Activated CD4-positive, alpha-beta memory T cell treated with anti-CD3 and anti-CD28 coated beads for 36 hours (primary cell): ENCODE data around the gene RGS17. TPM values are rescaled to one million over a fixed set of nuclear protein-coding genes. Genes with fewer than 3 reads are reported as not detected.
"Not testable (repeated sequence)": the region's sequence is repeated elsewhere in the genome, so short reads cannot be mapped to it uniquely, and the experiment has no call there.

Source experiments
- CTCF ChIA-PET: fragments of 350-600 bp; sonication (Branson Sonifier 250); formaldehyde crosslinking; loops from one replicate; lab custom pipeline; 2021; ENCODE audit warnings: antibody characterized with exemption, inconsistent platforms; lab: Charles Lee
- POLR2A ChIA-PET: fragments of 350-600 bp; sonication (Branson Sonifier 250); formaldehyde crosslinking; loops from one replicate; lab custom pipeline; 2021; ENCODE audit warnings: antibody characterized with exemption; lab: Charles Lee
- DNase-seq: peaks from one replicate; pipeline ENCODE4 v3.0.0-alpha.2; 2020
- H3K27ac Mint-ChIP-seq: one replicate; pipeline ENCODE4 v1.8.0; 2021; ENCODE audit warnings: mixed read lengths
- H3K27me3 Mint-ChIP-seq: one replicate; pipeline ENCODE4 v1.8.0; 2021; ENCODE audit warnings: mixed read lengths
- H3K36me3 Mint-ChIP-seq: one replicate; pipeline ENCODE4 v1.8.0; 2021; ENCODE audit warnings: mixed read lengths
- H3K4me1 Mint-ChIP-seq: one replicate; pipeline ENCODE4 v1.8.0; 2021; ENCODE audit warnings: low read depth, mixed read lengths
- H3K4me3 Mint-ChIP-seq: one replicate; pipeline ENCODE4 v1.8.0; 2021; ENCODE audit warnings: mild to moderate bottlenecking, mixed read lengths
- H3K9me3 Mint-ChIP-seq: one replicate; pipeline ENCODE4 v1.8.0; 2021; ENCODE audit warnings: mixed read lengths
- intact Hi-C: fragments of 100-400 bp; cut with micrococcal nuclease; formaldehyde crosslinking; loops from one replicate; pipeline ENCODE4 v1.15.1; 2023
- total RNA-seq, 2 experiments: library from RNA; stranded (reverse); gene quantifications; one replicate each; pipeline ENCODE4 v1.2.3, GENCODE V29; 2021

The RGS17 gene
- total RNA-seq, 2 experiments from 2014 or later, result not detected

- ChIA-PET CTCF (interaction anchor here (0.8 to 2.2 kb wide), 8 partner anchors 10 to 161 kb away, joined by 3 to 10 read pairs (median 3); no protein-coding TSS in a partner anchor), POLR2A (no interaction called here)
- DNase-seq, result peak; percentile 41
- intact Hi-C loops, result loop anchor here (1.0 to 2.0 kb wide), 4 partner anchors 22 to 160 kb away; partner anchors contain the start of genes FBXO5 and MTRF1L
- Mint-ChIP-seq H3K36me3 (no peaks in the 10 kb centered on the region), H3K9me3 (peaks cover 3% of the 10 kb centered on the region), H3K4me3 (no peak overlapping the region), H3K27me3 (peaks cover 14% of the 10 kb centered on the region), H3K27ac (no peak overlapping the region), H3K4me1 (peaks cover 5% of the 10 kb centered on the region)
Observed at GRCh38 chr6:153023977-153024708, 106.9 kb downstream of the RGS17 start.

- ChIA-PET CTCF (interaction anchor here (0.8 kb wide), 1 partner anchor 70 kb away, joined by 3 read pairs; no protein-coding TSS in a partner anchor), POLR2A (no interaction called here)
- intact Hi-C loops, result no loop called here
- H3K4me1 Mint-ChIP-seq, result no peaks in the 10 kb centered on the region
- peaks cover 3% of the 10 kb centered on the region for H3K9me3 Mint-ChIP-seq
- no peaks in the 10 kb centered on the region for H3K36me3 Mint-ChIP-seq
- H3K27ac Mint-ChIP-seq, result no peak overlapping the region
- no peak for DNase-seq
- peaks cover 18% of the 10 kb centered on the region for H3K27me3 Mint-ChIP-seq
- no peak overlapping the region for H3K4me3 Mint-ChIP-seq
Observed at GRCh38 chr6:153018355-153018754, 112.7 kb downstream of the RGS17 start.

GRCh38 chr6:153016846-153017245, 114.2 kb downstream of the RGS17 start:
- ChIA-PET CTCF (no interaction called here), POLR2A (no interaction called here)
- Mint-ChIP-seq H3K27me3 (peaks cover 22% of the 10 kb centered on the region), H3K4me1 (no peaks in the 10 kb centered on the region), H3K9me3 (peaks cover 3% of the 10 kb centered on the region), H3K4me3 (no peak overlapping the region), H3K36me3 (no peaks in the 10 kb centered on the region), H3K27ac (no peak overlapping the region)
- DNase-seq, result no peak
- intact Hi-C loops, result no loop called here

- Mint-ChIP-seq H3K9me3 (peaks cover 3% of the 10 kb centered on the region), H3K36me3 (no peaks in the 10 kb centered on the region), H3K4me1 (no peaks in the 10 kb centered on the region)
Observed at GRCh38 chr6:153015094-153015640, 115.9 kb downstream of the RGS17 start.

GRCh38 chr6:153013438-153013837, 117.6 kb downstream of the RGS17 start:
- no peaks in the 10 kb centered on the region for H3K4me1 Mint-ChIP-seq
- no peak for DNase-seq
- no peaks in the 10 kb centered on the region for H3K36me3 Mint-ChIP-seq
- H3K9me3 Mint-ChIP-seq, result no peaks in the 10 kb centered on the region
- no peak overlapping the region for H3K4me3 Mint-ChIP-seq
- peaks cover 24% of the 10 kb centered on the region for H3K27me3 Mint-ChIP-seq
- intact Hi-C loops, result no loop called here
- CTCF ChIA-PET, result interaction anchor here (1.1 kb wide), 1 partner anchor 10 kb away, joined by 3 read pairs; no protein-coding TSS in a partner anchor
- POLR2A ChIA-PET, result no interaction called here
- H3K27ac Mint-ChIP-seq, result no peak overlapping the region

More at GRCh38 chr6:153015094-153015640, 115.9 kb downstream of the RGS17 start:
- DNase-seq, result no peak
- intact Hi-C loops, result no loop called here
- Mint-ChIP-seq H3K27me3 (peaks cover 24% of the 10 kb centered on the region), H3K27ac (no peak overlapping the region), H3K4me3 (no peak overlapping the region)
- CTCF ChIA-PET, result no interaction called here
- POLR2A ChIA-PET, result no interaction called here

GRCh38 chr6:153012856-153013255, 118.2 kb downstream of the RGS17 start:
- H3K4me3 Mint-ChIP-seq, result no peak overlapping the region
- CTCF ChIA-PET, result no interaction called here
- no peaks in the 10 kb centered on the region for H3K9me3 Mint-ChIP-seq
- H3K4me1 Mint-ChIP-seq, result no peaks in the 10 kb centered on the region
- no peak overlapping the region for H3K27ac Mint-ChIP-seq
- H3K27me3 Mint-ChIP-seq, result peaks cover 21% of the 10 kb centered on the region
- H3K36me3 Mint-ChIP-seq, result no peaks in the 10 kb centered on the region
- POLR2A ChIA-PET, result no interaction called here
- DNase-seq, result no peak
- intact Hi-C loops, result no loop called here

- peak overlapping the region; percentile 98 for H3K27ac Mint-ChIP-seq
- no peaks in the 10 kb centered on the region for H3K27me3 Mint-ChIP-seq
- H3K9me3 Mint-ChIP-seq, result peaks cover 5% of the 10 kb centered on the region
- peaks cover 30% of the 10 kb centered on the region for H3K4me1 Mint-ChIP-seq
- intact Hi-C loops, result loop anchor here (1.0 to 5.0 kb wide), 2 partner anchors 22 to 821 kb away; no protein-coding TSS in a partner anchor
- no peak for DNase-seq
- peak overlapping the region; percentile 98 for H3K4me3 Mint-ChIP-seq
- CTCF ChIA-PET, result no interaction called here
- peaks cover 18% of the 10 kb centered on the region for H3K36me3 Mint-ChIP-seq
- POLR2A ChIA-PET, result interaction anchor here (0.8 kb wide), 1 partner anchor 21 kb away, joined by 3 read pairs; the partner anchor contains the start of gene FBXO5
Observed at GRCh38 chr6:153003366-153003690, 127.8 kb downstream of the RGS17 start.

GRCh38 chr6:153002613-153003365, 128.3 kb downstream of the RGS17 start, which contains the start of gene MTRF1L:
Gene MTRF1L, minus strand, starts transcription at chr6:153002709. Its CDS starts 24 bp downstream, at chr6:153002685.
- DNase-seq, result peak; percentile 95
- peak within 1 kb of the TSS; percentile 98 for H3K4me3 Mint-ChIP-seq
- H3K27ac Mint-ChIP-seq, result peak within 1 kb of the TSS; percentile 98
- intact Hi-C loops, result loop anchor here (1.0 to 5.0 kb wide), 3 partner anchors 21 to 820 kb away; no protein-coding TSS in a partner anchor
- CTCF ChIA-PET, result no interaction called here
- peaks cover 5% of the 10 kb centered on the region for H3K9me3 Mint-ChIP-seq
- H3K27me3 Mint-ChIP-seq, result no peaks in the 10 kb centered on the region
- peaks cover 18% of the 10 kb centered on the region for H3K36me3 Mint-ChIP-seq
- POLR2A ChIA-PET, result interaction anchor here (0.8 to 2.7 kb wide), 2 partner anchors 20 kb away, joined by 3 to 9 read pairs; partner anchors contain the start of gene FBXO5
- H3K4me1 Mint-ChIP-seq, result peaks cover 30% of the 10 kb centered on the region

GRCh38 chr6:153001767-153002612, 129.1 kb downstream of the RGS17 start:
- Mint-ChIP-seq H3K9me3 (peaks cover 5% of the 10 kb centered on the region), H3K27me3 (no peaks in the 10 kb centered on the region), H3K4me3 (peak overlapping the region; percentile 98), H3K27ac (peak overlapping the region; percentile 90), H3K4me1 (peaks cover 36% of the 10 kb centered on the region), H3K36me3 (peaks cover 24% of the 10 kb centered on the region)
- DNase-seq, result peak; percentile 46
- ChIA-PET CTCF (no interaction called here), POLR2A (interaction anchor here (1.4 to 2.7 kb wide), 2 partner anchors 17 to 19 kb away, joined by 4 to 9 read pairs; partner anchors contain the start of gene FBXO5)
- intact Hi-C loops, result loop anchor here (1.0 to 5.0 kb wide), 2 partner anchors 22 to 820 kb away; no protein-coding TSS in a partner anchor

- POLR2A ChIA-PET, result interaction anchor here (0.6 to 2.7 kb wide), 3 partner anchors 16 to 1981 kb away, joined by 4 to 9 read pairs (median 4); partner anchors contain the start of gene FBXO5
- intact Hi-C loops, result loop anchor here (5.0 kb wide), 1 partner anchor 818 kb away; no protein-coding TSS in a partner anchor
- DNase-seq, result not testable (repeated sequence)
Observed at GRCh38 chr6:153000790-153001189, 130.3 kb downstream of the RGS17 start.

More at GRCh38 chr6:153000790-153001189, 130.3 kb downstream of the RGS17 start:
- not testable (repeated sequence) for H3K9me3 Mint-ChIP-seq, H3K27me3 Mint-ChIP-seq
- peak overlapping the region; percentile 20 for H3K27ac Mint-ChIP-seq
- peak overlapping the region; percentile 98 for H3K4me3 Mint-ChIP-seq
- H3K4me1 Mint-ChIP-seq, result peaks cover 48% of the 10 kb centered on the region
- peaks cover 33% of the 10 kb centered on the region for H3K36me3 Mint-ChIP-seq
- CTCF ChIA-PET, result interaction anchor here (0.9 to 1.2 kb wide), 2 partner anchors 10 to 18 kb away, joined by 3 read pairs; partner anchors contain the start of gene FBXO5
